Right lobe of liver (tissue), 4 donors: ENCODE measurements around the gene IARS1.

Experiments used
- POLR2A ChIP-seq: fragments of 450-650 bp; IDR thresholded peaks from one replicate; pipeline ENCODE4 v1.6.1; 2017; ENCODE audit warnings: antibody characterized with exemption, mild to moderate bottlenecking
- TF ChIP-seq, protein P1 (sequence below), 4 donors: fragments of 200-600 bp in 3 of 4; fragments of 450-650 bp in 1 of 4; IDR thresholded peaks; one replicate each; pipeline versions ENCODE4 v1.5.1 to v1.8.0; 2016 to 2022; ENCODE audit warnings: antibody characterized with exemption in 4 of 4, mild to moderate bottlenecking in 2 of 4
- donor health status: DM: no; HTN: no; CAD: no.
- donor health status: DM: no; HTN: no; CAD: no.
- donor health status: DM: no; HTN: yes; CAD: no.

DNA sequence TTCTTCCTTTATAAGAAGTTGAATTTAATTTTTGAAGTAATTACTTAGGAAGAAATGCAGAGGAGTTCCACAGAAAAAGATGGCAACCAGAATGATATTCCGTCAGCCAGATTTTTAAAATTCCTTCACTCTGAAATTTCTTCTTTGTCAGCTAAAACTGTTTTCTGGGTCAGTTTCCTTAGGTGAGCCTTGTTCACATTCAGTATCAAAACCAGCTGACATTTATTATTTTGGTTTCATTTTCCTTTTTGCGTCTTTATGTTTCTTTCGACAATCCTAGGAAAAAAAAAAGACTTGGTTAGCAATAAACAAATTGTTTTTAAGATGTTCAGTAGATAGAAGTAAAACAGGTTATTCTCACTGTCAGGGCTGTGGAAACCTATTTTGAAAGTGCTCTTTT lies 4.1 kb upstream of the IARS1 start:
- TF ChIP-seq POLR2A, result no peak
- TF ChIP-seq, protein P1, sequence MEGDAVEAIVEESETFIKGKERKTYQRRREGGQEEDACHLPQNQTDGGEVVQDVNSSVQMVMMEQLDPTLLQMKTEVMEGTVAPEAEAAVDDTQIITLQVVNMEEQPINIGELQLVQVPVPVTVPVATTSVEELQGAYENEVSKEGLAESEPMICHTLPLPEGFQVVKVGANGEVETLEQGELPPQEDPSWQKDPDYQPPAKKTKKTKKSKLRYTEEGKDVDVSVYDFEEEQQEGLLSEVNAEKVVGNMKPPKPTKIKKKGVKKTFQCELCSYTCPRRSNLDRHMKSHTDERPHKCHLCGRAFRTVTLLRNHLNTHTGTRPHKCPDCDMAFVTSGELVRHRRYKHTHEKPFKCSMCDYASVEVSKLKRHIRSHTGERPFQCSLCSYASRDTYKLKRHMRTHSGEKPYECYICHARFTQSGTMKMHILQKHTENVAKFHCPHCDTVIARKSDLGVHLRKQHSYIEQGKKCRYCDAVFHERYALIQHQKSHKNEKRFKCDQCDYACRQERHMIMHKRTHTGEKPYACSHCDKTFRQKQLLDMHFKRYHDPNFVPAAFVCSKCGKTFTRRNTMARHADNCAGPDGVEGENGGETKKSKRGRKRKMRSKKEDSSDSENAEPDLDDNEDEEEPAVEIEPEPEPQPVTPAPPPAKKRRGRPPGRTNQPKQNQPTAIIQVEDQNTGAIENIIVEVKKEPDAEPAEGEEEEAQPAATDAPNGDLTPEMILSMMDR (IDR thresholded peaks at IDR 0.05), result no peak
